Esophagus (tissue), 2 donors: ENCODE measurements around the gene HGS. TPM values are rescaled to one million over a fixed set of nuclear protein-coding genes. Genes with fewer than 3 reads are reported as not detected.

Experiments used
- H3K27ac ChIP-seq, 2 donors: one replicate each; pipeline ENCODE4 v1.5.1; 2013; ENCODE audit warnings: low read depth in 2 of 2, mild to moderate bottlenecking in 2 of 2, inconsistent platforms in 1 of 2, low read length in 1 of 2, moderate library complexity in 1 of 2
- H3K27me3 ChIP-seq, 2 donors: one replicate each; pipeline ENCODE4 v1.6.1; 2013; ENCODE audit warnings: low read length in 2 of 2, control low read depth in 1 of 2, mild to moderate bottlenecking in 1 of 2; ENCODE audit not compliant: insufficient read depth in 2 of 2, control insufficient read depth in 1 of 2
- H3K36me3 ChIP-seq, 2 donors: one replicate each; pipeline ENCODE4 v1.6.1; 2013; ENCODE audit warnings: low read length in 1 of 2; ENCODE audit not compliant: control insufficient read depth in 2 of 2, insufficient read depth in 2 of 2
- H3K4me1 ChIP-seq, 2 donors: one replicate each; pipeline ENCODE4 v1.6.1; 2013; ENCODE audit warnings: low read length in 1 of 2; ENCODE audit not compliant: control insufficient read depth in 2 of 2, insufficient read depth in 2 of 2
- H3K4me3 ChIP-seq, 2 donors: one replicate each; pipeline ENCODE4 v1.5.1; 2013; ENCODE audit warnings: low read length in 2 of 2, mild to moderate bottlenecking in 2 of 2, low read depth in 1 of 2, moderate library complexity in 1 of 2
- H3K9me3 ChIP-seq, 2 donors: one replicate each; pipeline ENCODE4 v1.6.1; 2013; ENCODE audit warnings: mild to moderate bottlenecking in 2 of 2, low read depth in 1 of 2, low read length in 1 of 2, moderate library complexity in 1 of 2; ENCODE audit not compliant: control insufficient read depth in 2 of 2, insufficient read depth in 1 of 2
- WGBS, 2 donors: extraction: QIAGEN DNeasy Blood & Tissue Kit; methylation state at CpG; one replicate each; pipeline ENCODE4 v1.1.7; 2013; 5-methylcytosine and 5-hydroxymethylcytosine counted together
- polyA plus RNA-seq, 2 donors: library from polyadenylated mRNA; stranded (reverse); fragments of 200-250 nt; gene quantifications; one replicate each; pipeline ENCODE4 v1.2.3, GENCODE V29; 2013
- donor health status: healthy with polysubstance abuse.
- donor health status: Bipolar disorder and iron deficiency.

HGS gene
- polyA plus RNA-seq, 2 donors, result 83.6 to 131 TPM

- WGBS, 2 donors, result 85 to 87% methylated on average over 29 of the region's 29 CpGs
- Histone ChIP-seq H3K4me3 (no peak overlapping the region), H3K27ac (no peak overlapping the region), H3K4me1 (peaks cover 4 to 7% of the 10 kb centered on the region in 2 donors), H3K27me3 (peaks cover 0 to 12% of the 10 kb centered on the region in 2 donors), H3K36me3 (no peaks in the 10 kb centered on the region), H3K9me3 (peaks cover 0 to 10% of the 10 kb centered on the region in 2 donors)
Measured at GRCh38 chr17:81644976-81645952, 38.5 kb upstream of the HGS start.

- no peaks in the 10 kb centered on the region for H3K36me3 ChIP-seq
- H3K4me1 ChIP-seq, result peaks cover 4 to 7% of the 10 kb centered on the region in 2 donors
- no peak overlapping the region for H3K27ac ChIP-seq
- no peak overlapping the region for H3K4me3 ChIP-seq
- H3K9me3 ChIP-seq, result peaks cover 0 to 10% of the 10 kb centered on the region in 2 donors
- H3K27me3 ChIP-seq, result peaks cover 0 to 12% of the 10 kb centered on the region in 2 donors
- WGBS, 2 donors, result 66 to 71% methylated on average over 12 of the region's 12 CpGs
Measured at GRCh38 chr17:81646869-81647600, 36.8 kb upstream of the HGS start.

- Histone ChIP-seq H3K4me1 (peaks cover 3 to 4% of the 10 kb centered on the region in 2 donors), H3K9me3 (peaks cover 0 to 10% of the 10 kb centered on the region in 2 donors), H3K27ac (no peak overlapping the region), H3K36me3 (no peaks in the 10 kb centered on the region), H3K27me3 (peaks cover 0 to 12% of the 10 kb centered on the region in 2 donors), H3K4me3 (no peak overlapping the region)
- WGBS, 2 donors, result 27 to 34% methylated on average over 21 of the region's 21 CpGs
Measured at GRCh38 chr17:81647640-81648012, 36.2 kb upstream of the HGS start.

GRCh38 chr17:81648013-81648706 lies 35.7 kb upstream of the HGS start:
- H3K27ac ChIP-seq, result no peak overlapping the region
- peaks cover 3 to 4% of the 10 kb centered on the region in 2 donors for H3K4me1 ChIP-seq
- H3K4me3 ChIP-seq, result no peak overlapping the region
- no peaks in the 10 kb centered on the region for H3K36me3 ChIP-seq
- peaks cover 0 to 12% of the 10 kb centered on the region in 2 donors for H3K27me3 ChIP-seq
- WGBS, 2 donors, result 11 to 12% methylated on average over 66 to 78 of the region's 78 CpGs
- H3K9me3 ChIP-seq, result peaks cover 0 to 10% of the 10 kb centered on the region in 2 donors

GRCh38 chr17:81648707-81649085 lies 35.1 kb upstream of the HGS start:
- 64 to 72% methylated on average over 14 of the region's 14 CpGs for WGBS, 2 donors
- H3K27ac ChIP-seq, result no peak overlapping the region
- H3K27me3 ChIP-seq, result peaks cover 0 to 12% of the 10 kb centered on the region in 2 donors

GRCh38 chr17:81650951-81651350 lies 32.9 kb upstream of the HGS start:
- peaks cover 0 to 10% of the 10 kb centered on the region in 2 donors for H3K9me3 ChIP-seq
- no peak overlapping the region for H3K4me3 ChIP-seq
- H3K36me3 ChIP-seq, result no peaks in the 10 kb centered on the region
- WGBS, 2 donors, result 67 to 72% methylated on average over 9 of the region's 9 CpGs
- H3K4me1 ChIP-seq, result peaks cover 3 to 4% of the 10 kb centered on the region in 2 donors
- H3K27ac ChIP-seq, result no peak overlapping the region
- H3K27me3 ChIP-seq, result peaks cover 0 to 15% of the 10 kb centered on the region in 2 donors

More at GRCh38 chr17:81648707-81649085, 35.1 kb upstream of the HGS start:
- peaks cover 3 to 4% of the 10 kb centered on the region in 2 donors for H3K4me1 ChIP-seq
- peaks cover 0 to 10% of the 10 kb centered on the region in 2 donors for H3K9me3 ChIP-seq
- no peak overlapping the region for H3K4me3 ChIP-seq
- no peaks in the 10 kb centered on the region for H3K36me3 ChIP-seq

- WGBS, 2 donors, result 69 to 72% methylated on average over 10 of the region's 10 CpGs
- Histone ChIP-seq H3K36me3 (no peaks in the 10 kb centered on the region), H3K27ac (no peak overlapping the region), H3K9me3 (peaks cover 0 to 10% of the 10 kb centered on the region in 2 donors), H3K4me1 (peaks cover 3 to 4% of the 10 kb centered on the region in 2 donors), H3K27me3 (peaks cover 0 to 15% of the 10 kb centered on the region in 2 donors), H3K4me3 (no peak overlapping the region)
Measured at GRCh38 chr17:81651692-81652091, 32.1 kb upstream of the HGS start.

GRCh38 chr17:81652906-81653771 lies 30.7 kb upstream of the HGS start:
- Histone ChIP-seq H3K9me3 (peaks cover 0 to 7% of the 10 kb centered on the region in 2 donors), H3K4me1 (peaks cover 0 to under 1% of the 10 kb centered on the region in 2 donors), H3K27me3 (peaks cover 0 to 10% of the 10 kb centered on the region in 2 donors), H3K27ac (no peak overlapping the region), H3K36me3 (no peaks in the 10 kb centered on the region), H3K4me3 (no peak overlapping the region)
- WGBS, 2 donors, result 28 to 38% methylated on average over 27 of the region's 27 CpGs
